GM18951 (cell line): ENCODE results near the gene EDARADD.

Experiments used
- POLR2A ChIP-seq: IDR thresholded peaks from 4 replicates; pipeline ENCODE4 v1.6.1; 2011; ENCODE audit warnings: mild to moderate bottlenecking; ENCODE audit not compliant: insufficient read length, insufficient read depth; ENCODE audit errors: extremely low read depth
- in situ Hi-C: fragments of 300-500 bp; cut with MboI; formaldehyde crosslinking; loops from one replicate; pipeline ENCODE4 v1.12.0; 2022; ENCODE audit warnings: low sequenced_read_pairs, mixed read lengths, inconsistent platforms; ENCODE audit not compliant: unreplicated experiment

Gene EDARADD

DNA sequence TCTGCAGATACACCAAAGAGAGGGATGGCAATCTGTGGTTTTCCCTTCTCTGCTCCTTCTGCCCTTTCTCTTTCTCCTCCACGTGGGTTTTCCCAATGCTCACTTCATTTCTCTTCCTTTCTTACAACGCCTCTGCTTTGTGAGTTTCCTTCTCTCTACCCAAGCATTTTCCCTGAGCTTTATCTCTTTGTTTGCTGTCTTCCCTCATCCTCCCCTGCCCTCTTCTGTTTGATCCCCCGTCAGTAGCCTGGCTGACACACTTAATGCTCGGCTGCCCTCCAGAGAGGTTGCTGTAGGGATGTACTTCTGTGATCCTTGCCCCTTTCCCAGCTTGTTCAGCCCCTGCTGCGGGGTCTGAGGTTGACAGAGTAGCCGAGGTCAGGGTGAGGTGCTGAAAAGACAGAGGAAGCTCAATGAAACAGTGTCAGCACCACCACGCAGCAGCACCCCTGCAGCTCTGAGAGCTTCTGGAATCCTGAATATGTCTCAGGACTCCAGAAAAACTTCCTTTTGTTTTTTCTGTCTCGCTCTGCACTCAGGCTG lies 6.0 kb downstream of the EDARADD start:
- in situ Hi-C loops = no loop called here

DNA sequence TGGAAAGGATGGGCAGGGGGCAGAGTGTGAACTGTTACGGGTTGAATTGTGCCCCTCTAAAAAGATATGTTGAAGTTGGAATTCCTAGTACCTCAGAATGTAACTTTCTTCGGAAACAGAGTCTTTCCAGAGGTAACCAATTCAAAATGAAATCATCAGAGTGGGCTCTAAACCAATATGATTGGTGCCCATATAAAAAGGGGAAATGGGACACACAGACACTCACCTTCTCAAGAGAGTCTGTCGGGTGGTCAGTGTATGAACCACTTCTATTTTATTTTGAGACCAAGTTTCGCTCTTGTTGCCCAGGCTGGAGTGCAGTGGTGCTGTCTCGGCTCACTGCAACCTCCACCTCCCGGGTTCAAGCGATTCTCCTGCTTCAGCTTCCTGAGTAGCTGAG lies 7.6 kb downstream of the EDARADD start:
- in situ Hi-C loops = no loop called here
- TF ChIP-seq POLR2A = no peak

More for the DNA sequence above, 6.0 kb downstream of the EDARADD start:
- no peak for TF ChIP-seq POLR2A

DNA sequence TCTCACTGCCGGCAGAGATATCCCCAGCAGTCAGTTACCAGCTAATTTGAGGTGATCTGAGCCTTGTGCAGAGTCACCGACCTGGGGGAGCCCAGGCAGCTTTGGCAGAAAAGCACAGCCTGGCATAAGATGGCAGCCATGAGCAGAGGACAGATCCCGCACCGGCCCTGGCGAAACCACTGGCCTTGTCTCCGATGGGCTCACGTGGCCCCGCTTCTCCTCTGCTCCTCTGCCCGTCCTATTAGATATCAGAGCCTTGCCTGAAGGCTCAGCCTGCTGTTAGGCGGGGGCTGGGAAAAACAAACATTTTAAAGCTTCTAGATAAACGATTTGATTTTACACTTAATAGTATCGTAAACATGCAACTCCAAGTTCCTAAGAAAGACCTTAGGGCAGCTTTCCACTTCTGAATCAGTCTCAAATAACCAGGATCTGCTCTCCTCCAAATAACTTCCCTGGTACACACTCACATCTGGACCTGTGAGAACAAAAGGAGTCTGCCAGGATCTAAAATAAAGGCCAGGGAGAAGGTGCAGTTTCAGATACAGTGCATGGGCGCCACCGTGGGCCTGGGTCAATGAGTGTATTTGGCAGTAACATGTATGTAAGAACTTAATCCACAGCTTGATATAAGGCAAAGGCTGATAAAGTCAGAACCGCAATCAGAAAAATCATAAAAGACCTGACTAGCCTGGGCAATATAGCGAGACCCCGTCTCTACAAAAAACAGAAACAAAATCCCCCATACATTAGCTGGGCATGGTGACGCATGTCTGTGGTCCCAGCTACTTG lies 10.0 kb downstream of the EDARADD start:
- no peak for TF ChIP-seq POLR2A
- in situ Hi-C loops = no loop called here

DNA sequence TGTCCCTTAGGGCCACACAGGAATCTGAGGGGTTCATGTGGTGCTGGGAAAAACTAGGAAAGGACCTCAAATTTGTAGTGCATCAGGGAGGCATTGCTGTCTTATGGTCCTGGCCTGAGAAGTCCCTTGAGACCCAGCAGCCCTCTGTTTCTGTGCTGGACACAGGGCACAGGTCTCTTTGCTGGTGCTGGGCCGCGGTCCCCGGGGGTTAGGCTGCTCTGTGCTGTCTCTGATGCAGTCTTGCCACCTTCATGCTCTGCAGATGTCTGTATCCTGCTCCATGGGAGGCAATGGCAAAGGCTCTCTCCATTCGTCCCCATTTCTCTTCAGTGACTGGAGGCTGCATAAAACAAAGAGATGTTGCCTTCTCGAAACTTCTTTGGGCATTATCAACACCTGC lies 13.0 kb downstream of the EDARADD start:
- in situ Hi-C loops = no loop called here
- TF ChIP-seq POLR2A = no peak

DNA sequence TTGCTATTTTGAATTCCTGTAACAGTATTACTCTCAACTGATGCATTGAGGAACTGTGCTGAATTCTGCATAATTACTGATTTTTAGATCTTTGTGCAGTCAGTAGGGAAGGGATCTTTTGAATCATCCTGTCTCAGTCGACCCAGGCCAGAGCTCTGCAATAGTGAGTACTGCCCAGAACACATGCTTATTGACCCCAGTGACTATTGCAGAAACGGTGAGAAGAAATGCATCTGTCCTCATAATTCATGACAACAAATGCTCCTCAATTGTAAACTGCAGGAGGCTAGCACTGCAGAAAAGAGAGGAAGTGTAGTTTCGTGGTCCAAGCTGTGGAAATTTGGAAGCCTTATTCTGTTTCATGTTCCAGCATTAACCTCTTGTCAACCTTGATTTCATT lies 19.6 kb downstream of the EDARADD start:
- in situ Hi-C loops = no loop called here

DNA sequence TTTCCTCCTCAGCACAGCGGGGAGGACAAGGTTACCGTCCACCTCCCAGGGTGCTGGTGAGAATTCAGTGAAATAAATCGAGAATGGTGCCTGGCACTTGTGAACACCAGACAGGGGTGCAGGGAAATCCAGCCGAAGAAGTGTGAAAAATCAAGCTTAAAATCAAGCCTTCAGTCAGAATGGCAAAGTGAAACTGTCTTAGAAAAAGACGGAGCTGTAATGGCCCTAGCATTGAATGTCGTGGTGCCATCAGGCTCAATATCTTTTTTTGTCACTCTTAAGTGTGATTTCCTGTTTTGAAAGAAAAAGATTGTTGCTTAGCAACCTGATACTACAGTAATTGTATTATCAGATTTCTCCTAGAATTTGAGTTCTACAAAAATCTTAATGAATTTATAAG lies 22.1 kb downstream of the EDARADD start:
- in situ Hi-C loops = no loop called here
- TF ChIP-seq POLR2A = no peak

More for the DNA sequence above, 19.6 kb downstream of the EDARADD start:
- no peak for TF ChIP-seq POLR2A

DNA sequence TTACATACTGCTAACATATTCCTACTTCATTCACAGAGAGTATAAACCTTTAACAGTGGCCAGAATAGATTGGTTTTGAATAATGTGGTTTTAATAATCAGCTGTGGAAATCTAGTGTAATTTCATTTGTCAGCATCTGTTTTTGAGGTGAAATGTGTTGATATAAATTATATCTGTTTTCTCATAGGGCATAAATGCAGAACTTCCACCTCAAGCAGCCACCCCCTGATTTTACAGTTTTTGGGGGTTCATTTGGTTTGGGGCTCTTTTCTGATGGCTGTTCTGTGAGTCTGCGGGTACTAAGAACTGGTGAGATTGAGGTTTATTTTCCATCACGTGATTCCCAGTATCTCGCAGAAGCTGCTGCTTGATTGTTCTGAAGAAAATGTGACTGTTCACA lies 23.2 kb downstream of the EDARADD start:
- in situ Hi-C loops = no loop called here
- no peak for TF ChIP-seq POLR2A

DNA sequence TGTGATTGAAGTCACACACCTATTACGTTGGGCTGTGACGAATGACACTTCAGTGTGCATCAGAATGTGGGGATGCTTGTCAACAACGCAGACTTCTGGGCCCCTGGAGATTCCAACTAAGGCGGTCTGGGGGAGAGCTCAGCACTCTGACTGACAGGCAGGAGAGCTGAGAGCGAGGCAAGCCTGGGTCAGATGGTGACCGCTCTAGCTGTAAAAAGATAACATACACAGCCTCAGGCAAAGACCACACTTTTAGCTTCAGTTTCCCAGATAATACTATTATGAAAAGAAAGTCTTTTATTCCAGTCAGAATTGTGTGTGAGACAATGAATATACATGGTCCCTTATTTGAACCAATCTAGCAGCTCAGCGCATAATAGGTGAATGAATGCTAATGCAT lies 25.4 kb downstream of the EDARADD start:
- in situ Hi-C loops = no loop called here

DNA sequence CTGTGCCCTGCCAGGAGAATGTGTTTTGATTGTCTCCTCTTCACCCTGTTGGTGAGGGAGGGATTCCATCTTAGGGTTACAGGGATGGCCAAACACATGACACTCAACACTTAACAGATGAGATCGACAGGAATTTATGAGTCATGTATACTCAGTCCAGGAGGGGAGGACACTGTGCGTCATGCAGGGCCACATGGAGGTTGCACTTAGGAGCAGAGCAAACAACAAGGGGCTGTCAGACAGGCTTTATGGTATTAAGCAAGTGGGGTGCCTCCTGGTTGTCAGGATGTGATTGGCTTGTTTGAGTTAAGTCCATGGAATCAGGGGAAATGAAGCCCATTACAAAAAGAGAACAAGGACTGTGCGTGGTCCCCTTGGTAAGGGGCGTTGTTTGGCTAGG lies 26.9 kb downstream of the EDARADD start:
- in situ Hi-C loops = no loop called here
- no peak for TF ChIP-seq POLR2A

More for the DNA sequence above, 25.4 kb downstream of the EDARADD start:
- TF ChIP-seq POLR2A = no peak

DNA sequence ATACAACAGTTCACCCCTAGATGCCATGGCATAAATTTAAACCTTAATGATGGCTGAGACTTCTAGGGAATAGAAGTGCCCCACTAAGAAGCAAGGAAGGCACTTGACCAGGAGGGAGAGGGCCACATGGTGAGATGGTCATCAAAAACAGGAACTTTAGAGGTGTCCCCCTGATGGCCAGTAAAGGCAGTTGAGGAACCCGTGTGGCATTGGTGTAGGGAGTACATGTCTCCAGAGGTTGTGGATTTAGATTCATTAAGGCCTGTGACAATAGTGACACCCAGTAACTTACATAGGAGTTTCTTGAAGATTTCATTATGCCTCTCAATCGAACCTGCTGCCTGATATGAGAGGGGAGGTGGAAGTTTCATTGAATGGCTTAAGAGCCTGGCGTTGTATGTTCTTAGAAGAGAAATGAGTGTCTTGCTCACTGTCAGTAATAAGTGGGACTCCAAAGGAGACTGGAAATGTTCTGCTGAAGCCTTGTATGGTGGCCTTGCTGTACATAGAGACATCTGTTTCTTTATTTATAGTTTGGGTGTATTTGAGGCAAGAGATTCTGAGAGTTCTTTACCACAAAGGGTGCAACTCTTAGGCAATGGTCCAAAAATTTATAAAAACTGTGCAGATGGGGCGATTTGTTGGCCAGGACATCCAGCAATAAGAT lies 27.9 kb downstream of the EDARADD start:
- in situ Hi-C loops = no loop called here
- no peak for TF ChIP-seq POLR2A

DNA sequence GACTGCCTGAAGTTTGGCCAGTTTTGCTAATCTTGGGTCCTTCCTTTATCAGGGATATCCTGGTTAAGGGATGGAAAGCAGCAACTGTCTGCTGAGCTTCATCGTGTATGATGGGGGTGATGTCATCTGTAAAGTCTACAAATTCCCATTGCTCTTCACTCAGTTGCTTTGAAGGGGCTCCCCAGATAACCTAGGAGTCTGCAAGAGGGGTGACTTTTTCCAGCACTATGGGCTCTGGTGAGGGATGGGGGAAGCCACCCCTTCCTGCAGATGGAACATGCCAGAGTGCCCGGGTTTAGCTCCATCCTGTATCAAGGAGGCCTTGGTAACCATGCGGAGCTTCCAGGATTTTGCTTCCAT lies 28.4 kb downstream of the EDARADD start:
- TF ChIP-seq POLR2A = no peak
- in situ Hi-C loops = no loop called here

DNA sequence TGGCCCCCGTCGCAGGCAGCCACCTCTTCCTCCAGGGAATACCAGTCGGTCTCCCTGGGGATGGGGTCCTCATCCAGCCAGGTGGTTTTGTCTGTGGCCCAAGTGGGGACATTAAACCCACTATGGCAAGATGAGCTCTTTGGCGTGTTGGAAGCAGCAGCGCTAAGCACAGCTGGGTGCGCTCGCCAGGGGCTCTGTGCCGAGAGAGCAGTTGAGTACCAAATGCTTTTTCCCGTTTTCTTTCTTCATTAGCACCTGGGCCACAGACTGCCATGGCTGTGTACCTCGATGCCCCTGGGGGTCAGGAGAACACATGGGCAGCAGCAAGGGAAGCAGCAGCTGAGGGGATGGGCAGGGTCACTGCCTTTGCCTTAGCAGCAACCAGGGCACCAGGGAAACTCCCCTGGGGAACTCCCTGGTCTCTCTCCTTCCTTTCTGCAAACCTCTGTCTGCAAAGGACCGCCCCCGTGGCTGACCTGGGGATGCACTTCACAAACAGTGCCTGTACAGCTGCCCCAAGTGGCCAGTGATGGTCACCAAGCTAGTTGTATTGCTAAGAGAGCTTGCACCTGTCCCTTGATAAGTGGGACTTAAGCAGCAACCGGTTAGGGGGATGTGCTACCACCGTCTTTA lies 31.1 kb downstream of the EDARADD start:
- in situ Hi-C loops = no loop called here
- no peak for TF ChIP-seq POLR2A

DNA sequence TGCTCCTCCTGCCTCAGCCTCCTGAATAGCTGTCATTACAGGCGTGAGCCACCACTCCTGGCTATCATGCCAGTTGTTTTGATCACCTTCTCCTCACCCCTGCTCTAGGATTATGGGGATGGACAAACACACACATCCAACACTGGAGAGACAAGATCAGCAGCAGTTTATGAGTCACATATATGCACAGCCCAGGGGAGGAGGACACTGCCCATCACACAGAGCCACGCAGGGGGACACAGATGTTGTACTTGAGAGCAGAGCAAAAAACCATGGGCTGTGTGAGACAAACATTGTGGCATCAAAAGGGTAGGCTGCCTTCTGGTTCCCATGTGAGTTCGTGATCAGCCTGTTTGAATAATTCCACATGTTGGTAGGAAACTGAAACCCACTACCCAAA lies 32.1 kb downstream of the EDARADD start:
- TF ChIP-seq POLR2A = no peak
- in situ Hi-C loops = no loop called here
